GM19463 (cell line): ENCODE results near the gene CXCL6.

Experiments used
- ATAC-seq: cut with Tn5 transposase; IDR thresholded peaks from one replicate; pipeline ENCODE4 v1.9.1; 2021; ENCODE audit warnings: mild to moderate bottlenecking, moderate library complexity; ENCODE audit not compliant: unreplicated experiment

CXCL6 gene

GRCh38 chr4:73865431-73866096 lies 29.1 kb downstream of the CXCL6 start:
- ATAC-seq, result no peak

DNA sequence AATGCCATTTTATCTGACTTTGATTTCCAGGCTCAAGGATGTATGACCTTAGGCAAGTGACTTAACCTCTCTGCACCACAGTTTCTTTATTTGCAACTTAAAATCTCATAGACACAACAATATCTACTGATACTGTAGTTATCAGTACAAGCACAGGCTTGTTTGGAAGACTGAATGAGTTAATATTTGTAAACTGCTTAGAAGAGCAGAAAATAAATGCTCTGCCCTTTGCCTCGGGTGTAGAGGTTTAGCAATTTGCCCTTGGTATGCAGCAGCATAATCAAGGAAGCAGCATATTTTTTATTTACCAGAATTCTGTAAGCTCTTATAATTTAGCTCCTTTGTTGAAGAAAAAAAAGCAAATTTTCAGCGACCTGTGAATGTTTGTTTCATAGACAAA lies 29.8 kb downstream of the CXCL6 start:
- ATAC-seq, result no peak

DNA sequence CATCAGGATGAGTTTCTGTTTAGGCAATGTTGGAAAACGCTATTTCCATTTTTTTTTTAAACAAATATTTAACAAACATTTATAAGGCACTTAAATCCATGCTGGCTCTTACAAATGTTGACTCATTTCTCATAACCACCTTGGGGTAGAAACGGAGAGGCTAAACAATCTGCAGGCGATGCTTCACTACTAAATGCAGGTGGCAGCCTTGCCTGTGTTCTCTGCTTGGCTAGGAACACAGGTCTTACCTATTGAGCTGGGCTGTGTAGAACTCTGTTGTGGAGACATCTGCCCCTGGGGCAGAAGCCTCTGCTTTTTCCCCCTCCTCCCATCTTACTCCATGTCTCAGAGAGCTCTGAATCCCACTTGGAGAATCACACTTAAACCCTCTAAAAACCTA lies 31.3 kb downstream of the CXCL6 start:
- no peak for ATAC-seq

- no peak for ATAC-seq
Observed at GRCh38 chr4:73868206-73869129, 32.0 kb downstream of the CXCL6 start.

- ATAC-seq, result no peak
Observed at GRCh38 chr4:73869130-73870055, 32.9 kb downstream of the CXCL6 start, which contains the start of gene CXCL1. TSS of gene CXCL1 (plus strand) at chr4:73869393. CDS start at chr4:73869471, 78 bp downstream.

DNA sequence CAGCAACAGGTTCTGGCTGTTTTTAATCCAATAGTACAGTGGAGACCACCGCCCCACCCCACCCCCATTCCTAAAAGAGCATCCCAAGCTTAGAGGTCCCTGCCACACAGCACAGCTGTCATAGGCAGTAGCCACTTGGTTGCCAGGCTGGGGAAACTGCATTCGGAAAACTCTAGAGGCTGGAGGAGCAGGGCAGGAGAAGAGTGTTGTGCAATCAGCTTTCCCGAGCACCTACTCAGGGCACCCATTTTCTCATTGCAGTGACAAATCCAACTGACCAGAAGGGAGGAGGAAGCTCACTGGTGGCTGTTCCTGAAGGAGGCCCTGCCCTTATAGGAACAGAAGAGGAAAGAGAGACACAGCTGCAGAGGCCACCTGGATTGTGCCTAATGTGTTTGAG lies 33.8 kb downstream of the CXCL6 start:
- no peak for ATAC-seq

DNA sequence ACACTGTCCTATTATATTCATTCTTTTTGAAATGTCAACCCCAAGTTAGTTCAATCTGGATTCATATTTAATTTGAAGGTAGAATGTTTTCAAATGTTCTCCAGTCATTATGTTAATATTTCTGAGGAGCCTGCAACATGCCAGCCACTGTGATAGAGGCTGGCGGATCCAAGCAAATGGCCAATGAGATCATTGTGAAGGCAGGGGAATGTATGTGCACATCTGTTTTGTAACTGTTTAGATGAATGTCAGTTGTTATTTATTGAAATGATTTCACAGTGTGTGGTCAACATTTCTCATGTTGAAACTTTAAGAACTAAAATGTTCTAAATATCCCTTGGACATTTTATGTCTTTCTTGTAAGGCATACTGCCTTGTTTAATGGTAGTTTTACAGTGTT lies 34.3 kb downstream of the CXCL6 start:
- ATAC-seq, result no peak

DNA sequence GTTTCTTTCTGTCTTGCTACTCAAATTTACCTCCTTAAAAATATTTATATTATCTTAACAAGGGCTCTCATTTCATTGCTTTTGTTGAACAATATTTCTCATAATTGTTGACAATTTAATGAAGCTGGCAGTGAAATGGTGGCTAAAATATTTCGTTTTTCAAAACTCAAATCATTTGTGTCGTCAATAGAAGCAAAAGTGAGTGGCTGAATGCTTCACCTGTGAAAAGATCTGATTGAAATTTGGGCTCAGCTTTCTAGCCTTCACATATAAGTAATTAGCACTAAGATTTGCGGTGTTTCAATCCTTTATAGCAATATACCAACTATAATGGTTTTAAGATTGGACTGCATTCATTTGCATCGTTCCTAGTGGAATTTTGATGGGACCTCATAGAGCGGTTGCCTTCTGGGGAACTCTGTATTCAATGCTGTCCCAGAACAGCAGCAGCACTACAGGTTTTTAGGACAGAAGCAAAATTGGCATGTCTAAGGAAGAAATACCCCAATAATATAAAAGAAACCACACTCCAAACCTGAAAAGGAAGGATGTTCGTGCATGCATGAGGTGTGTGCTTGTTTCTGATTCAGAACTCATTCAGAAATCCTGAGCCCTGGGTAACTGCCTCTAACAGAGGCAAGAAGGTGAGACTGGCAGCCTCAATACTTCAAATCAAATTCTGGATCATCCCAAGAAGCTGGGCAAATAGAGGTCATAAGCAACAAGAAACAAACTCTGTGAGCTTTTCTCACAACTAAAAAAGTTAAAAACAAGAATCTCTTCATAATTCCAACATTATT lies 35.2 kb downstream of the CXCL6 start:
- ATAC-seq, result no peak

DNA sequence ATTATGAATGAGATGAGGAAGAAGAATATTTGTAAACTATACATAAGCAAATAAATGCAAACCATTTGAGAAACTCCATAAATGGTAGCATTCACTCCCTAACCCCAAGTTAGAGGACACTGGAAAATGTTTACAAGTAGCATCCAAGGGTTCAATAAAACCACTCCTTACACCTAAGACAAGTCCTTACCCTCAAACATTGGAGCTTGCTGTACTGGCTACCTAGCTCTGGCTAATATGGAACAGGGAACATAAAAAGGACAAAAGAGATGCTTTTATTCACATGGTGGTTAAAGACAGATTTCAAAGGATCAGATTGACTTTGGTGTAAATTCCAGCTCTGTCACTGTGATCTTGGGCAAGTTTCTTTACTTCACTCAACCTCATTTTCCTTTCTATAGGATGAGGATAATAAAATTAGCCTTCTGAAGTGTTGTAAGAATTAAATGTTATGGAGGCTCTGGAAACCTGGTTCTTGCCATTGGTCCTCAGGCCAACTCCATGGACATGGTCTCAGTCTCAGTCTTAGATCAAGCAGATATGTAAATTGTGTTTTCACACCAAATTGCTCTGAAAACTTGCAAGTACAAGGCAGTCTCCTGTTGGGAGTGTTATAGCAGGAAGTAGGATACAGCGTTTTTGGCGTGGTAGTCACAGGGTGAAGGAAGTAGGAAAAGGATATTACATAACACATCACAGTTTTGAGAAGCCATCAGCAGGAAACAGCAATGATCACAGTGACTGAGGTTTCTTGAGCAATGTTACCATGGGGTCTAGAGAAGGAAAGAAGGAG lies 36.0 kb downstream of the CXCL6 start:
- ATAC-seq, result no peak

DNA sequence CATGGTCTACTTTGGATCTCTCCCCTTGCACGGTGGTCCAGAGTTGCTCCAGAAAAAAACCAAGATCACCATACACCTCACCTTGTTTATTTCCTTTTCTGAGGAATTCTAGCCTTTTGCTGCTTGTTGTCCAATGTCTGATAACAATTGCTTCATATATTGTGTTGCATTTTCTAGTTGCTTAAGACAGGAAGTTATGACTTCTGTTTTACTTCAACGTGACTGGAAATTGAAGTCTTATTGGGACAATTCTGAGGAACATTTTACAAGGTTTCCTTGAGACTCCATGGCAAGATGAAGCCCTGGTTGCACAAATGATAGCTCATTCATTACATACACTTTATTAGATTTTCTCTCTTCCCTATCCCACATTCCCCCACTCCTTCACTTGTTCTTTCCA lies 37.9 kb downstream of the CXCL6 start:
- ATAC-seq, result no peak

DNA sequence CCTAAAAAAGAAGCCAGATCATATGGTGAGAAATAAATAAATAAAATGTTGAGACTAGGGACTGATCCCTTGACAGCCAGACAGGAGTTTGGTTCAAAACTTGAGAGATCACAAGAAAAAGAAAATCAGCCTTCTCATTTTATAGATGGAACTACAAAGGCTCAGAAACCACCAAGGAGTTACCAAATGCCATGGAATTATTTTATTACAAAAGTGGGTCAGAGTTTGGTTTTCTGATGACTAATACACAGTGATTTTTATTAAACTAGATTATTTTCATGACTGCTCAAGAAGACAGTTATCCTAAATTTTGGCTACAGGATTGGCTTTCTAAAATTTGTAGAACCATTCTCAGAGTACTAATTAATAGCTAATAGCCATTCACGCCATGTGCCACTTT lies 38.9 kb downstream of the CXCL6 start:
- no peak for ATAC-seq

DNA sequence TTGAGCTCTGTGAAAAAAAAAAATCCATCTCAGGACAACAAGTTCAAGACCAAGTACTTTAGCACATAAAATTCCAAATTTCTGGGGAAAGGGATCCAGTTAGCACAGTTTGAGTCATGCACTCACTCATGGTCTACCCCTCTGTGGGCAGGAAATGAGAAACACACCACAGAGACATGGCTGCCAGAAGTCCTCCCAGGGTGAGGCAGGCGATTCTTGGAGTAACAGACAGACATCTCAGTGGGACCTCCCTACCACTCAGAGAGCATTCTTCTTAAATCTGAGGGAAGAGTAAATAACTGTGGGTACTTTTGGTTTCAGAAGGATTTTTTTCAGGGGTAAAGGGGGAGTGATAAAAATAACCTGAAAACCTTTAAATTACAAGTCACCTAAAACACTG lies 46.8 kb downstream of the CXCL6 start:
- no peak for ATAC-seq

- ATAC-seq, result no peak
Observed at GRCh38 chr4:73885574-73886267, 49.2 kb downstream of the CXCL6 start.
